Bladder microvascular endothelial cell (primary cell): ENCODE measurements around the gene ADGRB2. TPM values are rescaled to one million over a fixed set of nuclear protein-coding genes. Genes with fewer than 3 reads are reported as not detected.

Experiments
- total RNA-seq: library from RNA; depleted of rRNA; stranded (reverse); fragments of >200 nt; gene quantifications from 2 replicates; pipeline ENCODE4 v1.2.3, GENCODE V29; 2014

ADGRB2 gene
- total RNA-seq = 0.16 and 1.1 TPM in 2 replicates

GRCh38 chr1:31764312-31765040 lies at the start of gene ADGRB2:
ADGRB2 (minus strand) TSS chr1:31764340; CDS start chr1:31757221, 7,119 bp downstream.

GRCh38 chr1:31703431-31704270 lies 60.5 kb downstream of the ADGRB2 start, which contains the start of gene COL16A1:
COL16A1 (minus strand) TSS chr1:31704017; CDS start chr1:31702193, 1,824 bp downstream.

Other genes starting within 250 kb of the ADGRB2 start
- 331 and 542 TPM in 2 replicates for gene TINAGL1, start 187.8 kb downstream of the ADGRB2 start, total RNA-seq
- gene HCRTR1, start 146.7 kb downstream of the ADGRB2 start, total RNA-seq = 0.65 and 5.2 TPM in 2 replicates
- 75.1 and 109 TPM in 2 replicates for gene PEF1, start 119.5 kb downstream of the ADGRB2 start, total RNA-seq
- 0.32 and 1.0 TPM in 2 replicates for gene COL16A1, start 60.3 kb downstream of the ADGRB2 start, total RNA-seq
- 2.8 and 6.3 TPM in 2 replicates for gene SPOCD1, start 51.7 kb upstream of the ADGRB2 start, total RNA-seq
- gene PTP4A2, start 174.0 kb upstream of the ADGRB2 start, total RNA-seq = 158 and 317 TPM in 2 replicates
- 50.5 and 93.7 TPM in 2 replicates for gene KHDRBS1, start 249.5 kb upstream of the ADGRB2 start, total RNA-seq